Epidermal melanocyte (primary cell): ENCODE data around the gene FOXO3.

Source experiments
- DNase-seq: peaks from one replicate; pipeline ENCODE4 v3.0.0; 2011; ENCODE audit warnings: low spot score; ENCODE audit not compliant: insufficient read length

The FOXO3 gene

DNA sequence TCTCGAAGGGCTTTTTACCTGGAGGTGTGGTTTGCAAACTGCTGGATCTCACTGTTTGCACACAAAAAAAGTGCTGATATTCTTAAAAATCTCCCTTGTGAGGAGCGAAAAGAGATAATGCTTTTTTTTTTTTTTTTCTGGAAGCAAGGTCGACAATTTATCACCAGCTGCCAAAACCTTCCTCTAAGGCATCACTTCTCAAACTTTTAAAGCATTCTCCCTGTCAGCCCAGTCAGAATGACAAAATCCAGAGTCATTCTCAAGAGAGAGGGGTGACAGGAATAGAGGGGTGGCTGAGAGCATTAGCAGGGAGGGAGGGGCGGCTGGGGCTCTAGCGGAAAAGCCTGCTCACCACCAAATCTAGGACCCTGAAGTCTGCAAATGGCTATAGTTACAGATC is 150.4 kb downstream of the FOXO3 start:
- no peak for DNase-seq

DNA sequence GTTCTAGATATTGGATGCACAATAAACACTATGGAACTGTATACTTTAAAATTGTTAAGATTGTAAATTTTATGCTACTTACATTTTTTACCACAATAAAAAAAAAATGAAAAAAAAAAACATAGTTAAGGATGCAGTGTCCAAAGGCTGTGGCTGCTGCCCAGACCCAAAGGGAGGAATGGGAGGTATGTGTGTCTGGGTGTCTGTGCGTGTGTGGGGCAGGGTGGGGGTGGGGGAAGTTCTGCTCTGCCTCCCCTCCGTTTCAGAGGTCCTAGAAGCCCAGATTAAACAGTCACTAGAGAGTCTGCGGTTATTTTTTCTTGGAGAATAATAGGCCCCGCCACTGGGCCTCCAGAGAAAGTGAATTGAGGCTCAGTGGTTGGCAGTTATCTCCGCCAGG is 151.1 kb downstream of the FOXO3 start:
- no peak for DNase-seq

DNA sequence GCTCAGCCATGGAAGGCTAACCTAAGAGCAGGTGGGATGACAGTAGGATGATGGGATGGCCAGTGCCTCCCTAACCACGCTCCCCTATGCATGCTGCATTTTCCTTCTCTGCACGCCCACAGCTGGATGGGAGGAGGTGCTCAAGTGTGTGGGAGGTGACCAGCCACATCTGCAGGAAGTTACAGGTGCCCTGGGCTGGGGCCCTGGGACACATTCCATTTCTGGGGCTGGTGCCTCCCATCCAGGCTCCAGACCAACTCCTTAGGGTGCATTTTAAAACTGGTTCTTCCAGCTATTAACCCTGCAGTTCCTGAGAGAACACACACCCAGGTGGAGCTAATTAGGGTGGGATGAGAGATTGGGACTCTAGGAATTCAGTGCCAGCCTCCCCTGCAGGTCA is 152.2 kb downstream of the FOXO3 start:
- DNase-seq = no peak

DNA sequence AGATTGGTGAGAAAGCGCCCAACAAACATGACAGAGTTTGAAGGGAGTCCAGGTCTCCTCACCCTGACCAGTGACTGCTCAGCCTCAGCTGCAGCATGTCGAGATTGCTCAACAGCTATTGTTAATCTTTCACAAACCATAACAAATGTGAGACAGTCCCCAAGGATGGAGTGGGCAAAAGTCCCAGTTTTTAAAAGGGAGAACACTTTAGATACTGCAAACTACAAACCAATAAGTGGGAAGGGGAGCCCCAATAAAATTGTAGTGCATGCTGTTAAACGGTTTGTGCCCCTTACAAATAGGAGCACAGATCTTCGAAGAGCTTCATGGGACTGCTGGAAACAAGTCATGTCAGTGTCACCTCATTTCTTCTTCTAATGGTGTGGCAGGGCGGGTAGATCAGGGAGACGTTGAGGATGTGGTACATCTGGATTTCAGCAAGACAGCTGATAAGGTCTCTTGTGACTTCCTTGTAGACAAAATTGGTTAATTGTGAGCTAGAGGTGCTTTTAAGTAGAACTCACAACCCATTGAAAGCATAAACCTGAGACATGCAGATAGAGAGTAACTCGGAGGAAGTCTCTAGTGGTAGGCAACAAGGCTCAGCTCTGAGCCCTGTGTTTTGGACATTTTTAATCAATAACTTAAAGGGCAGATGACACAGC is 153.5 kb downstream of the FOXO3 start:
- no peak for DNase-seq

DNA sequence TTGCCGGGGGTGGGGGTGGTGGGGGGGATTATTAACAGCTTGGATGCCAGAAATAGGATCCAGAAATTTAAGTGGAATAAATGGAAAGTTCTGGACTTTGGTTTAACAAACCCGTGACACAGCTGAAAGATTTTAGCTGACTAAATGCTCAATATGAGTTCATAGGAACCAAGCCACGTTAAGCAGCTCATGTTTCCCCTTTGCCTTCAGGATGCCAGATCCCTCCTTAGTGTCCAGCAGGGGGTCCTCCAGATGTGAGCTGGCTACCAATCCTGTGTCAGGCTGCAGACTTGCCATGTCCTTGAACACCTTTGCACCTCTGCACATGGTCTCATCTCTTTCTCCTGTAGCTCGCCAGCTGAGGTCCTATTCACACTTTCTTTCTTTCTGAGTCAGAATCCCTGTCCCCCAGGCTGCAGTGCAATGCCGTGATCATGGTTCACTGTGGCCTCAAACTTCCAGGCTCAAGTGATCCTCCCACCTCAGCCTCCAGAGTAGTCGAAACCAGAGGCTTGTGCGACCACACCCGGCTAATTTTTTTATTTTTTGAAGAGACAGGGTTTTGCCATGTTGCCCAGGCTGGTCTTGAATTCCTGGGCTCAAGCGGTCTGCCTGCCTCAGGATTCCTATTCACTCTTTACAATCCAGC is 154.2 kb downstream of the FOXO3 start:
- no peak for DNase-seq

DNA sequence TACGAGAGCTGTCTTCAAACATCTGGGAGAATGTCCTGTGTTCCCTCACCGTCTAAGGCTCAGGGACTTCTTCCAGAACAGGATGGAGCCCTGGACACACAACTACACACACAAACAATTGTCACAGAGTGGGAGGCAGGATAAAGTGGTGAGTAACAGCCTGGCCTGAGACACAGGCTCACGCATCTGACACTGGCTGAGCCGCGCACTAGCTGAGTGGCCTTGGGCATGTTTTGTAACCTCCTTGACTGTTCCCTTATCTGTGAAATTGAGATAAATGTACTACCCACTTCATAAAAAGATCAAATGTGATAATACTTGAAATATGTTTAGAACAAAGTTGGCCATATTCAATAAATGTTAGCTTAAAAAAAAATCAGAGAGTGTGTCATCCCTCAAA is 155.1 kb downstream of the FOXO3 start:
- DNase-seq = no peak

DNA sequence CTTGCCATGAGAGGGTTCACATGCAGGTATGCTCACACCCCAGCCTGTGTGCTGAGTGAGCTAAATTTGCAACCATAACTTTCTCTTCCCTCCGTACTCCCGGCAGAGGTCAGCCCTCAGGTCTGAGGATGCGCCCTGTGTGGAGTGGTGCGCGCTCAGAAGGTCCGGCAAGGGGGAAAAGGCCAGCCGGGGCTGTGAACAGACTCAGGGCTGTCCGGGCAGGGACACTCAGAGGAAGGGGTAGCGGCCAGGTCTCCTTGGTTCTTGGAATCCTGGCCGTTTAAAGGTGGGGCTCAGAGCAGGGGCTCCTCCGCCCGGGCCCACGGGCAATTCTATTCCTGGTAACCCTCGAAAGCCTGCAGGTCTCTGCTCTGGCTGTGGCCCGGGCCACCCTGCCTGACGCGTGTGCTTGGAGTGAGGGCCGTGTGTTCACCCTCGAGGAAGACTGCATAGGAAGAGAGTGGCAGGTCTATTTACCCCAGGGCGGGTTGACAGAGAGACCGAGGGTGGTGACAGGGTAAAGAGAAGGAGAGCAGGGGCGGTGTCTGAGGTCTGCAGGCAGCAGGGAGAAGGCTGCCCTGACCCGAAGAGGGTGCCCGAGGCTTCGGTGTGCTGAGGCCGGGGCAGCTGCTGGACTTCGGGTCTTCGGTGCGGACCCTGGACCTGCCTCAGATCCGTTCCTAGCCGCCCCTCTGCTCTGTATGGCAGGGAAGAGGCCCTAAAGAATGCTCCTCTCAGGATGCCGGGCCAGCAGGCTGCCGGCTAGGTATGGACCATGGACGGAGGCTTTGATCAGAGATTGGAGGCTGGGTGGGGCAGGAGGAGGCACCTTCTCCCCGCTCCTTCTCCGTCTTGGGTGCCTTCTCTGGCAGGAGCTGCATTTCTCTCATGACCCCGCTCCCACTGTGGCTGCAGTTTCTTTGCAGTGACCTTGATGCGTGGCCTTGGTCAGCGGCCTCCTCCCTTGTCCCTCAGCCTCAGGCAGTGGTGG is 156.4 kb downstream of the FOXO3 start:
- DNase-seq = no peak

DNA sequence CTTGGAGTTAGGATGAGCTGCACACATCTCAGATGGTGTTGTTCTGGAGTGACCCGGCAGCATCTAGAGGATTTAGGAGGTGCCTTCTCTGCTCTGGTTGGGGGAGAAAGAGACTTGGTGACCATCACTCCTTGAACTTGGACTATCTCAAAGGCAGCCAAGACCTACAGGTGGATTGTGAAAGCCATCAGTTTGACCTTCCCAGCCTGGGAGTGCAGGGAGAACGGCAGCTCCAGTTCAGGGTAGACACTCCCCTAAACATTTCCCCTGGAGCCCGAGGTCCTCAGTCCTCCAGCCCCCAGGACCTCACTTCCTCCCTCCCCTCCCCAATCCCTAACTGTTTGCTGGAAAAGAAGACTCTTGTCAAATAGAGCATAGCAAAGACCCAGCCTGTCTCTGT is 158.8 kb downstream of the FOXO3 start:
- no peak for DNase-seq

DNA sequence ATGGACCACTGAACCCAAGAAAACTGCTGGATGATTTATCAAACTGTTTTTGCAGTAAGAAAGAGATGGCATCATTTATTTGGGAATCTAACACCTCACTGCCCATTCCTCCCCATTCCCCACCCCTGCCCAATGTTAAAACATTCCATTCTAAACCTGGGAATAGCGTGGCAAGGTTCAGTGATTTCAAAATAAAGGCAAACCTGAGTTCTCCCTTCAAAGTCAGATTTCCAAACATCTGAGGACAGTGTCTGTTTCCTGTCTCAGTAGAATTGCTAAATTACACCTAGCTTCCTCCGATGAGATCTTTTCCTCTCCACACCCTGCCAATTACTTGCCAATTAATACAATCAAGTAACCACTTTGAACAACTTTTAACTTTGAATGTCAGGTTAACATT is 160.1 kb downstream of the FOXO3 start:
- no peak for DNase-seq

DNA sequence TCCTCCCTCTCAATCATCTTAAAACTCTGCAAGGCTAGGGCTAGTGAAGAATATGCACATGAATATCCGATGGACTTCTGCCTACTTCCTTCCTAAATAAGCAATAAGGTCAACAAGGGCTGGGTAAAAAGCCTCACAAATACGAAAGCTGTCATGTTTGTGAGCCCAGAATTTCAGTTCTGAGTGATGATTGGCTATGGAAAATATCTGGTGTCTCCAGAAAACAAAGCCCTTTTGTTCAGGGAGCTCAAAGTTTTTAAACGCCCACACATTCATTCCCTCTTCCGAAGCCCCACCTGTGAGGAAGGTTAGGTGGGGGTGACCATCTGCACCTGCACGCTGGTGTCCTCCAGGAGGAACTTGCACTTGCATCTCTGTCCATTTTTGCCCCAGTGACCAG is 160.6 kb downstream of the FOXO3 start:
- no peak for DNase-seq

DNA sequence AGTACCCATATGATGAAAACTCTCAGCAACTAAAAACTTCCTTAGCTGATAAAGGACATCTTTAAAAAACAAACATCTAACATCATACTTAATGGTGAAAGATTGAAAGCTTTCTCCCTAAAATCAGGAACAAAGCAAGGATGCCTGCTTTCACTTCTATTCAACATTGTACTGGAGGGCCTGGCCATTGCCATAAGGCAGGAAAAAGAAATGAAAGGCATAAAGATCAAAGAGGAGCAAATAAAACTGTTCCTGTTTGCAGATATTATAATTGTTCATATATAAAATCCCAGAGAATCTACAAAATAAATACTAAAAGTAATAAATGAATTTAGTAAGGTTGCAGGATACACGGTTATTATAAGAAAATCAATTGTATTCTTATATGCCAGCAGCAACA is 162.9 kb downstream of the FOXO3 start:
- DNase-seq = no peak

DNA sequence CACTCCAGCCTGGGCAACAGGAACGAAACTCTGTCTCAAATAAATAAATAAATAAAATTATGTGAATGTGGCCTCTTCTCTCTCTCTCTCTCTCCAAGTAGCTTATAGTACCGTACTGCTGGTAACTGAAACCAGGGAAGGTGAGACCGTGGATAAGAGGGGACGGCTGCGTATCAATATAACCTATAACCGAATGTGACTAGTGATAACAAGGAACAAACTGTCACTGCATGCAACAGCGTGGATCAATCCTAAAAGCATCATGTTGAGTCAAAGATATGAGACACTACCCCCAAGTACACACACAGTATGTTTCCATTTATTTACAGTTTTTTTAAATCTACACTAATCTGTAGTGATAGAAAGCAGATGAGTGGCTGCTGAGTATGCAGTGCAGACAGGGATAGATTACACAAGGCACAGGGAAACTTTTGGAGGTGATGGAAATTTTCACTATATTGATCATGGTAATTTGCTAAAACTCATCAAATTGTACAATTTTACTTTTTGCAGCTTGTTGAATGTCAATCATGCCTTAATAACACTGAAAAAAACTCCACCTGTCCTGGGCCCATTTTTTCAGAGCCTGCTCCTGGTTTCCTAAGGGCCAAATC is 166.1 kb downstream of the FOXO3 start:
- DNase-seq = no peak

DNA sequence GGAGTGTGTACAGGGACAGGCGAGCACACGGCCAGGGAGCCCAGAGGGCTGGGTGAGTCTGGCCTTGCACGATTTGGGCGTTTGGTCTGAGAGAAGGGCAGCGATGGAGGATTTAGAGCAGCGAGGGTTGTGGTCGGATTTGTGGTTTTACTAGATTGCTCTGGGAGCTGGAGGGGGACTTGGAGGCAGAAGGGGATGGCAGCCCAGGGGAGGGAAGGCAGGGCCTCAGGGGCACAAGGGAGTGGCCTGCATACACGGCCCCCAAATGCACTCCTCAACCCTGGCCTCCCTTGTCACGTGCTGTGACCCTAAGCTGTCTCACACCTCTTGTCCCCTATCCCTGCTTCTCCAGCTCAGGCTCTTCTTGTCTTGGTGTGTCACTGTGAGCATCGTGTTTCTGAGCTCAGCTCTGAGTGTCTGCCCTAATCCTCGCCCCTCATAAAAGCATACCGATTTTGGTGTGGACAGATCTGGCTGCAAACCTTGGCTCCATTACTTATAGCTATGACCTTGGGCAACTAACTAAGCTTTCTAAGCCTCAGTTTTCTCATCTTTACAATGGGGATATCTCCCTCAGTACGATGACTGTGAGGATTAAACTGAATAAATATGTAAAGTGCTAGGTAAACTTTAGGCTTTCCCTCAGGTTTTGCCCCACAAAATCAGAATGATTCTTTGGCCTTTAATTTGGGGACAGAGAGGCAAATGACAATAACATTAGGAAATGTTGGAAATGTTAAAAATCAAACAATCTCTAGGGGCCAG is 167.4 kb downstream of the FOXO3 start:
- DNase-seq = no peak

DNA sequence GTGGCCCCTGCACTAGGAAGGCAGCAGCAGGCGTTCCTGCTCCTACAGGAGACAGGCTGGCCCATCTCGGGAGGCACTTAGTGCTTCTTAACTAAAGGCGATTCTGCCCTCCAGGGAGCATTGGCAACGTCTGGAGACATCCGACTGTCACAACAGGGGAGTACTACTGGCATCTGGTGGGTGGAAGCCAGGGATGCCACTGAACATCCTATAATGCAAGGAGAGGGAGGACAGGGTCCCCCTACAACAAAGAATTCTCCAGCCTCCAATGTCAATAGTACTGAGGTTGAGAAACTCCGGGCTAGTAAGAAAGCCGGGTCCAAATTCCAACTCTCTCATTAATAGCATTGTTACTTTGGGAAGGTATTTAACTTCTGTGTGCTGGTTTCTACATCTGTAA is 168.1 kb downstream of the FOXO3 start:
- no peak for DNase-seq

DNA sequence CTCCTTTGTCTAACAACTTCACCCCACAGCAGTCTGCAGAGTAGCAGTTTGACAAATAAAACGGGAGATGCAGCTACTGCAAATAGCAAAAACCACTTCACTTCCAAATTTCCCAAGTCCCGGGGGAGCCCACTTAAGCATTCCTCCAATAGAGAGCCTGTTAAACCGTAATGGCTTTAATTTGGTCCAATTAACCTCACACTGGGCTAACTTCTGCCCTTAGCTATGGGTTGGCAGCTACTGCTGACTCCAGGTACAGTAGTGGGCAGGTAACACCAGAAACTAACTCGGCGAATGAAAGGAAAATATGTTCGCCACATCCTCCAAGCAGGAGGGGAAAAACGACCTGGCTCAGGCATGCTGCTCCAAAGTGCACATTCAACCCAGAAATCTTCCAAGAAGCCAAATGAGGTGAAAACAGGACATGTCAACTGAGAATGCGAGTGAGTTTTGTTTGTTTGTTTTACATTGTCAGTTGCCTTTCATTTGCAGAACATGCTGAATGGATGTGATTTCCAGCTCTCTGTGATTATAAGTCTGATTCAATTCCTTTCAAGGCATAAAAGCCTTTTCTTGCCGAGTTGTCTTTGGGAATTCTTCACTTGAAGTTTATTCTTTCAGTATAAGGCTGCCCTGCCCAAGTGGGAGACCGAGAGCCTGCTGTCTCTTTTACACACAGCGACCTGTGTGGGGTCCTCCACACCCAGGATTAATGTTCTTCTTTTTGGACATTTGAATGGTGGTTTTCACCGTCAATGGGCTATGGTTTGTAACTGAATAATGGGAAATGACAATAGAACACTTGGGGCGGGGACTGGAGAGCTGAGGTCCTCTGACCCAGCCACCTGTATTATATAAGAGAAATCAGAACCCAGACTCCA is 170.2 kb downstream of the FOXO3 start:
- no peak for DNase-seq

DNA sequence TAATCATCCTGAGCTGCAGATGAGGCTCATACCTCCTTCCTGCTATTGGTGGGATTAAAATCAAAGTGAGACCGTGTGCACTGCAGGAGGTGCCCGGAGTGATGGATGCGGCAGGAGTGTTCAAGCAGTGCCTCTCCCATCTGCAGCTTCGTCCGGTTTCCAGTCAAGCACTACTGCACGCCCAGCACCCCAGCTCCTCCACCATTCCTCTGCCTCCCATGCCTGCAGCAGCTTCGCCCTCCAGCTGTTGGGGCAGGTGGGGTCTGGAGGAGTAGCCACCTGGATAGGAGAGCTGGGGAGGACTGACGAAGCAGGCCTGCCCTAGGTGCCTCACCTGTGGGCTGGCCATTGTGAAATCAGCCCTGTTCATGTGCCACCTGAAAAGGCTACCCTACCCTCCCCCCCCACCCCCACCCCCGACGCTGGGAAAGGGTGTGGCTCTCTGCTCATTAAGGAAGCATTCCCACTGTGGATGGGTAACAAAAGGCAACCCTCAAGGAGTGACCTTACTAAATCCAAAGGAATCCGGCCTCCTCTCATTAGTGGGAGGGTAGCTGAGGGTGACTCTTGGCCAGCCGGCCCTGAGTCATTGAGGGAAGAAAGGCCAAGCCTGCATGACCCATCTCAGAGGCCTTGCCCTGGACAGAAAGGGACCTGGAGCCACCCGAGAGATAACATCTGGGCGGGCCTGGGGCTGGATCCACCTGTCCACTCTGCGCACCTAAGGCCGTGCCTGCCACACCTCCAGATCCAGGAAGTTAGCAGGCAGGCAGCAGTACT is 171.6 kb downstream of the FOXO3 start:
- no peak for DNase-seq

DNA sequence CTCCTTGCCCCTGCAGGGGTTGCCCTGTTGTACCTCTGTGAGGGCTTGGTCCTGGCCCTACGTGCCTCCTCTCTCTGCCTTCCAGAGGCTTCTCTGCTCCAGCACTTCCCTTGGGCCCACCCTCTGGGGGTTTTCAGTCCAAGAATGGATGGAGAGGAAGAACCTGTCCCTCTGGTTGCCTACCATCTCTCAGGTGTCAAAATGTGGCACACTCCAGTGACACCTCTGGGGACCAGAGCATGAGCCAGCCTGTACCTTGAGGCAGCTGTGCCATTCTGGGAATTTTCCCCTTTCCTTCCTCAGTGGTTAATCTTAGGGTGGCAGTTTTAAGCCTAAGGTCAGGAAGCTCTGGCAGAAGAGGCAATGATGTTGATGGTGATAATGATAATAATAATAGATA is 172.3 kb downstream of the FOXO3 start:
- no peak for DNase-seq

DNA sequence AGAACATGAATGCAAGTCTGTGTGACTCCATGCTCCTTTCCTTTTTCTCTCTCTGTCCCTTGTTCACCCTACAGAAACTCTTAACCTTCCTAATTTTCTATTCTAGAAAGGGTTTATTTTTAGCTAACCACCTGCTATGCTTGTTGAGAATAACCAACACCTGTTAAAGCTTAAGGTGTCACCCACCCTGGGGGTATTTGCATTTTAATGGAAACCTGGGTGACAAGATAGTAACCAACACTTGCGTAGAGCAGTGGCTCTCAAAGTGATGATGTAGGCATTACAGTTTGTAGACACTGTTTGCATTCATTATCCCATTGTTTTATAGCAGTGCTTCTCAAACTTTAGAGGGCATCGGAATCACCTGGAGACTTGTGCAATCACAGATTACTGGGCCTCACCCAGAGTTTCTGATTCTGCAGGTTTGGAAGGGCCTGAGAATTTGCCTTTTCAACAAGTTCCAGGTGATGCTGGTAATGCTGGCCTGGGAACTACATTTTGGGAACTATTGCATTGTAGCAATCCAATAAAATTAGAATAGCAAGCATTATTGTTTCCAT is 173.1 kb downstream of the FOXO3 start:
- no peak for DNase-seq
